PC-3 (cell line): ENCODE results near the gene ASPN. TPM values are rescaled to one million over a fixed set of nuclear protein-coding genes. Genes with fewer than 3 reads are reported as not detected.

Experiments
- ATAC-seq: fragments of 200-7000 bp; cut with Tn5 transposase; 2 replicates; pipeline ENCODE4 v1.9.1; 2020; ENCODE audit warnings: mild to moderate bottlenecking, moderate library complexity
- BruUV-seq: library from RNA; stranded (reverse); fragments of 400-500 nt; replicated peaks from 2 replicates; lab custom pipeline; 2021; lab: Mats Ljungman, UMichigan
- CTCF ChIA-PET: fragments of 300-600 bp; sonication (Branson Sonifier 250); formaldehyde crosslinking; loops from one replicate; lab custom pipeline; 2022; ENCODE audit warnings: antibody characterized with exemption; lab: Charles Lee
- POLR2A ChIA-PET: fragments of 300-600 bp; sonication (Branson Sonifier 250); formaldehyde crosslinking; loops from one replicate; lab custom pipeline; 2022; ENCODE audit warnings: antibody characterized with exemption; ENCODE audit not compliant: unreplicated experiment; lab: Charles Lee
- DNase-seq: peaks from one replicate; pipeline ENCODE4 v3.0.0-alpha.2; 2015
- H2AFZ ChIP-seq: fragments of 300-600 bp; sonication (generic); 2 replicates; pipeline ENCODE4 v1.6.0; 2016; ENCODE audit warnings: antibody characterized with exemption, low read length
- H3F3A ChIP-seq: fragments of 300-600 bp; sonication (generic); one replicate; pipeline ENCODE4 v1.6.0; 2017; ENCODE audit warnings: antibody characterized with exemption, low read length, control low read depth, mild to moderate bottlenecking; ENCODE audit not compliant: unreplicated experiment
- H3K27ac ChIP-seq: fragments of 300-600 bp; sonication (generic); 2 replicates; pipeline ENCODE4 v1.5.1; 2016; ENCODE audit warnings: mild to moderate bottlenecking, low read length
- H3K27me3 ChIP-seq: fragments of 300-600 bp; sonication (generic); 2 replicates; pipeline ENCODE4 v1.6.1; 2016; ENCODE audit warnings: low read length, mixed read lengths
- H3K36me3 ChIP-seq: fragments of 300-600 bp; sonication (generic); 2 replicates; pipeline ENCODE4 v1.6.1; 2016; ENCODE audit warnings: low read depth, mixed run types, low read length, mixed read lengths
- H3K4me1 ChIP-seq: fragments of 300-600 bp; sonication (generic); 2 replicates; pipeline ENCODE4 v1.5.1; 2016; ENCODE audit warnings: low read length; ENCODE audit not compliant: insufficient read depth
- H3K4me2 ChIP-seq: fragments of 300-600 bp; sonication (generic); 2 replicates; pipeline ENCODE4 v1.6.0; 2016; ENCODE audit warnings: low read length
- H3K4me3 ChIP-seq: fragments of 300-600 bp; sonication (generic); 2 replicates; pipeline ENCODE4 v1.5.1; 2016; ENCODE audit warnings: mild to moderate bottlenecking, low read length, mixed read lengths
- H3K79me2 ChIP-seq: fragments of 300-600 bp; sonication (generic); 2 replicates; pipeline ENCODE4 v1.6.1; 2017; ENCODE audit warnings: low read length, mixed read lengths
- H3K9ac ChIP-seq: fragments of 300-600 bp; sonication (generic); 2 replicates; pipeline ENCODE4 v1.6.0; 2016; ENCODE audit warnings: mild to moderate bottlenecking, low read length
- H3K9me2 ChIP-seq: fragments of 300-600 bp; sonication (generic); replicated peaks from 2 replicates; pipeline ENCODE4 v1.6.1; 2016; ENCODE audit warnings: mixed run types, low read length, mixed read lengths
- H3K9me3 ChIP-seq: fragments of 300-600 bp; sonication (generic); 2 replicates; pipeline ENCODE4 v1.6.1; 2016; ENCODE audit warnings: low read length, mixed read lengths
- H4K20me1 ChIP-seq: fragments of 300-600 bp; sonication (generic); 2 replicates; pipeline ENCODE4 v1.6.1; 2016; ENCODE audit warnings: low read length, mixed read lengths
- CTCF ChIP-seq: fragments of 300-600 bp; sonication (generic); conservative IDR thresholded peaks from 2 replicates; pipeline ENCODE4 v1.5.1; 2017; ENCODE audit warnings: antibody characterized with exemption, low read depth, mild to moderate bottlenecking, low read length
- EZH2 ChIP-seq: fragments of 300-600 bp; sonication (generic); IDR thresholded peaks from one replicate; pipeline ENCODE4 v1.6.1; 2017; ENCODE audit warnings: antibody characterized with exemption, mild to moderate bottlenecking, low read length; ENCODE audit not compliant: unreplicated experiment
- EZH2phosphoT487 ChIP-seq: fragments of 300-600 bp; sonication (generic); IDR thresholded peaks from 2 replicates; pipeline ENCODE4 v1.6.1; 2018; ENCODE audit warnings: mild to moderate bottlenecking, antibody characterized with exemption, low read length, borderline replicate concordance
- intact Hi-C: fragments of 100-400 bp; cut with micrococcal nuclease; formaldehyde crosslinking; loops from 2 replicates; pipeline ENCODE4 v1.9.0; 2023
- total RNA-seq: library from RNA; depleted of rRNA; stranded (reverse); fragments of >200 nt; gene quantifications from 2 replicates; pipeline ENCODE4 v1.2.3, GENCODE V29; 2014

The ASPN gene
- total RNA-seq, 1 experiment from 2014 or later: not detected

- Histone ChIP-seq H3K4me2 (no peak overlapping the region), H3F3A (no peaks in the 10 kb centered on the region), H3K4me1 (no peaks in the 10 kb centered on the region), H4K20me1 (no peaks in the 10 kb centered on the region), H3K4me3 (no peak overlapping the region), H3K9me3 (no peaks in the 10 kb centered on the region), H3K79me2 (no peaks in the 10 kb centered on the region), H3K27me3 (no peaks in the 10 kb centered on the region), H3K9ac (no peak overlapping the region), H3K36me3 (no peaks in the 10 kb centered on the region), H3K9me2 (no peaks in the 10 kb centered on the region), H2AFZ (no peak overlapping the region), H3K27ac (no peak overlapping the region)
- DNase-seq (no peak), ATAC-seq (no peak)
- no peak for TF ChIP-seq CTCF
- CTCF ChIA-PET: no interaction called here
- intact Hi-C loops: no loop called here
- POLR2A ChIA-PET: no interaction called here
- BruUV-seq: no TSS peak
Measured at GRCh38 chr9:92529124-92529523, 46.8 kb upstream of the ASPN start.

- no peak overlapping the region for H3K4me3 ChIP-seq
- CTCF ChIA-PET: no interaction called here
Measured at GRCh38 chr9:92528522-92528849, 46.2 kb upstream of the ASPN start.

GRCh38 chr9:92527832-92528521, 45.7 kb upstream of the ASPN start:
- BruUV-seq: no TSS peak
- Histone ChIP-seq H3F3A (no peaks in the 10 kb centered on the region), H3K27ac (no peak overlapping the region), H3K27me3 (no peaks in the 10 kb centered on the region), H3K4me1 (no peaks in the 10 kb centered on the region), H3K9me2 (no peaks in the 10 kb centered on the region), H3K4me2 (no peak overlapping the region), H4K20me1 (no peaks in the 10 kb centered on the region), H3K36me3 (no peaks in the 10 kb centered on the region), H3K9ac (no peak overlapping the region), H3K9me3 (no peaks in the 10 kb centered on the region), H3K4me3 (no peak overlapping the region), H3K79me2 (no peaks in the 10 kb centered on the region), H2AFZ (no peak overlapping the region)
- DNase-seq (no peak), ATAC-seq (no peak)
- POLR2A ChIA-PET: no interaction called here
- CTCF ChIA-PET: no interaction called here
- intact Hi-C loops: no loop called here
- TF ChIP-seq EZH2 (no peak), EZH2phosphoT487 (no peak), CTCF (no peak)

More at GRCh38 chr9:92528522-92528849, 46.2 kb upstream of the ASPN start:
- Histone ChIP-seq H3K36me3 (no peaks in the 10 kb centered on the region), H3K9ac (no peak overlapping the region), H3K27me3 (no peaks in the 10 kb centered on the region), H2AFZ (no peak overlapping the region), H4K20me1 (no peaks in the 10 kb centered on the region), H3K9me3 (no peaks in the 10 kb centered on the region), H3K27ac (no peak overlapping the region), H3F3A (no peaks in the 10 kb centered on the region), H3K4me1 (no peaks in the 10 kb centered on the region), H3K79me2 (no peaks in the 10 kb centered on the region), H3K9me2 (no peaks in the 10 kb centered on the region), H3K4me2 (no peak overlapping the region)
- DNase-seq (no peak), ATAC-seq (no peak)
- no peak for TF ChIP-seq EZH2phosphoT487
- TF ChIP-seq EZH2: no peak
- no peak for TF ChIP-seq CTCF
- BruUV-seq: no TSS peak
- POLR2A ChIA-PET: no interaction called here
- intact Hi-C loops: no loop called here
